C4-2B (cell line): ENCODE data around the gene LRCOL1.
A peak's percentile ranks its signal among the peaks of the same experiment; 100 is the strongest.
"Not testable (repeated sequence)": the region's sequence is repeated elsewhere in the genome, so short reads cannot be mapped to it uniquely, and the experiment has no call there.

Experiments used
- H3K27ac ChIP-seq: fragments of 450-650 bp; 2 replicates; pipeline ENCODE4 v1.5.1; 2017
- CTCF ChIP-seq: fragments of 450-650 bp; conservative IDR thresholded peaks from 2 replicates; pipeline ENCODE4 v1.5.1; 2017; ENCODE audit warnings: mild to moderate bottlenecking
- ZFX ChIP-seq: fragments of 450-650 bp; IDR thresholded peaks from 2 replicates; pipeline ENCODE4 v1.6.1; 2017

The LRCOL1 gene

GRCh38 chr12:132601171-132601883 lies 9.1 kb downstream of the LRCOL1 start:
- TF ChIP-seq CTCF (no peak), ZFX (no peak)
- H3K27ac ChIP-seq: peak overlapping the region; percentile 23; the same call in 1 of the 2 replicates

GRCh38 chr12:132600048-132601032 lies 10.0 kb downstream of the LRCOL1 start:
- H3K27ac ChIP-seq: peak overlapping the region; percentile 23; the same call in 1 of the 2 replicates
- peak; percentile 86 for TF ChIP-seq CTCF
- no peak for TF ChIP-seq ZFX

- H3K27ac ChIP-seq: not testable (repeated sequence)
These were observed 10.9 kb downstream of the LRCOL1 start for GRCh38 chr12:132599502-132599901.

GRCh38 chr12:132597333-132598316 lies 12.8 kb downstream of the LRCOL1 start:
- TF ChIP-seq ZFX: no peak
- H3K27ac ChIP-seq: no peak overlapping the region

GRCh38 chr12:132596016-132596415 lies 14.4 kb downstream of the LRCOL1 start:
- TF ChIP-seq ZFX (no peak), CTCF (no peak)
- no peak overlapping the region for H3K27ac ChIP-seq

- TF ChIP-seq ZFX (no peak), CTCF (no peak)
These were observed 15.2 kb downstream of the LRCOL1 start for GRCh38 chr12:132595183-132595582.

GRCh38 chr12:132593938-132594358 lies 16.4 kb downstream of the LRCOL1 start:
- TF ChIP-seq ZFX (no peak), CTCF (no peak)
- H3K27ac ChIP-seq: peak overlapping the region; percentile 66

More at GRCh38 chr12:132595183-132595582, 15.2 kb downstream of the LRCOL1 start:
- no peak overlapping the region for H3K27ac ChIP-seq
